A549 treated with CpdA at 1 μM for 4 hours (cell line): ENCODE data around the gene ZNF576. TPM values are rescaled to one million over a fixed set of nuclear protein-coding genes. Genes with fewer than 3 reads are reported as not detected.

Source experiments
- total RNA-seq: library from RNA; stranded (reverse); fragments of 200-300 nt; extraction: Qiagen RNA extraction; gene quantifications from 5 replicates; pipeline ENCODE4 v1.2.3, GENCODE V29; 2022; ENCODE audit warnings: low read depth

ZNF576 gene, protein sequence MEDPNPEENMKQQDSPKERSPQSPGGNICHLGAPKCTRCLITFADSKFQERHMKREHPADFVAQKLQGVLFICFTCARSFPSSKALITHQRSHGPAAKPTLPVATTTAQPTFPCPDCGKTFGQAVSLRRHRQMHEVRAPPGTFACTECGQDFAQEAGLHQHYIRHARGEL
- total RNA-seq = 14.5 to 22.5 TPM (median 20.5 TPM) in 5 replicates

DNA sequence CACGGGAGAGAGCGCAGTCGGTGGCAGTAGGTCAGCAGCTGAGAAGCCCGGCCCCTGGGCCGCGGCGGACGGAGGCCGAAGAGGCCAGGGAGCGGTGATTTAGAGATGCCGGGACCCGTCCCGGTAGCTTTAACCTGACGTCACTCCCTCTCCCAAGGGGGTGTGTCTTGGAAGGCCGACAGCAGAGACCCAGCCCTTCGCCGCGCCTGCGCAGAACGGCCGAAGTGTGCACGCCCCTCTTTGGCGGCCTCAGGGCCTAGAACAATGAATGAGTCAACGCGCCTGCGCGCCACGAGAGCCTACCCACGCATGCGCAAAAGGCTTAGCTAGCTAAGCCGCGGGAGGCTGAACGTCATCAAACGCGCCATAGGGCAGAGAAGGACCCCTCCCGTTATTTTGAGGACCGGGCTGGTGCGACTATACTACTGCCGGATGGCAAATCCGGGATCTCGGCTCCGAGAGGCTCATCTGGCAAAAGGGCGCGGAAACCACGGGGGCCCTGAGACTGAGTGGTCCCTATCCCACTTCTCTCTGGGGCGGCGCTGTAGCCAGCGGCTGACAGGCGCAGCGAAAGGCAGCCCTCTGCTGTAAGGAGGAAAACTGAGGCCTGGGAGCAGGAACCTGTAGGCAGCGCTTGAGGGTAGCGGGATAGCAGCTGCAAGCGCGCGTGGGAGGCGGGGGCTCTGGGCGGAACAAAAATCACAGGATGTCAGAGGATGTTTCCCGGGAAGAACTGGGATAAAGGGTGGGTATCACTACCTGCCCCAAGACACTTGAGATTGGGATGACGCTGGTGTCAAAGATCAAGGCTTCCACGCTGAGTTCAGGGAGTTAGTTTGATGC is at the start of gene ZNF576, which contains the start of gene IRGQ:
Gene ZNF576 (plus strand): TSS at position 597 of the 843 bp plus-strand sequence. CDS start 514 bp downstream, outside the sequence.
Gene IRGQ (minus strand): TSS at position 136 of the 843 bp plus-strand sequence. CDS start 796 bp downstream, outside the sequence.

DNA sequence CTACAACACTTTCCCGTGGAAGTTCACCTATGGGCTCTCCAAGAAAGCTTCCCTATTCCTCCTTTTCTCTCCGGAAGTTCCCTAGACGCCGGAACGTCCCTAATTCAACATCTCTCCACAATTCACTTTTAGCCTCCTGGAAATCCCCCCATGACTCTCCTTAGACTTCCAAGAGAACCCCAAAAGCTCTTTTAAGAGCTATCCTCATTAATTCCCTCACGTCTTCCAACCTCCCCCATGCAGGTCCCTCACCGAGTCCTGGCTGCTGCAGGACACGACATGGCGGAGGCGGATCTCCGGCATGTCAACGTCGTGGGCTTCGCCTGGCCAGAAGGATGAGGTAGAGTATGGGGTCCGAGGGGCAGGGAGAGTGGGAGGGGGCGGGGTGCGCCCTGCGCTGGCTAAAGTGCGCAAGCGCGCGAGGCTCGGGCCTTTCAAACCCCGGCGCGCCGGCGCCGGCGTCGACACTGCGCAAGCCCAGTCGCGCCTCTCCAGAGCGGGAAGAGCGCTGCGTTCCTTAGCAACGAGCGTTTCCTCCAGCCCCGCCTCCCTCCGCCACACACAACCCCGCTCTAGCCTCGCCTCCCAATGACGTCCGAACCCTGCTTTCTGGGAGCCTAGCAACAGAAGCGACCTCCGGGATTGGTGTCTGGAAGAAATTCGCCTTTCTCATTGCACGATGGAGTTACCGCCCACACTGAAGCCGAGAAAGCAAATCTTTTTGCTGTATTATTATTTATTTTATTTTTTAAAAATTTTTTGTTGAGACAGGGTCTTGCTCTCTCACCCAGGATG is 21.0 kb upstream of the ZNF576 start, which contains the start of the genes PINLYP and XRCC1:
Gene PINLYP (plus strand): TSS at position 646 of the 795 bp plus-strand sequence. CDS start 1,391 bp downstream, outside the sequence.
Gene XRCC1 (minus strand): TSS at position 372 of the 795 bp plus-strand sequence. CDS start 69 bp downstream, at position 303.

DNA sequence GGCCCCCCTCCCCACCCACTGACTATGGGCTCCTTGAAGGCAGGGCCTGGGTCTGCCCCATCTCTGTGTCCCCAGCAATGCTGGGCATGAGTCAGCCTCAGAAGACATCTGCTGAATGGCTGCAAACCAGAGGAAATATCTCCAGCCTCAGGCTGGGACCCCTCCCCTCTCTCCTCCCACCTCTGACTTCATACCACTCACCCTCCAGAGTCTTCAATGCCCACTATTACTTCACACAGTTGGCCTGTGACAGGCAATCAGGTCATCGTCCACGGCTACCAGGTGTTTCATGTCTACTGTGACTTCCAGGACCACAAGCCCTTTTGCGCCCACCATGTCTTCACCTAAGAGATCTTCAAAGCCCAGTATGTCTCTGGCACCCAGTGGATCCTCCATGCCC is 15.4 kb downstream of the ZNF576 start, which contains the start of gene SRRM5:
Gene SRRM5 (plus strand): TSS at position 301 of the 400 bp plus-strand sequence. CDS start 34 bp downstream, at position 335.

DNA sequence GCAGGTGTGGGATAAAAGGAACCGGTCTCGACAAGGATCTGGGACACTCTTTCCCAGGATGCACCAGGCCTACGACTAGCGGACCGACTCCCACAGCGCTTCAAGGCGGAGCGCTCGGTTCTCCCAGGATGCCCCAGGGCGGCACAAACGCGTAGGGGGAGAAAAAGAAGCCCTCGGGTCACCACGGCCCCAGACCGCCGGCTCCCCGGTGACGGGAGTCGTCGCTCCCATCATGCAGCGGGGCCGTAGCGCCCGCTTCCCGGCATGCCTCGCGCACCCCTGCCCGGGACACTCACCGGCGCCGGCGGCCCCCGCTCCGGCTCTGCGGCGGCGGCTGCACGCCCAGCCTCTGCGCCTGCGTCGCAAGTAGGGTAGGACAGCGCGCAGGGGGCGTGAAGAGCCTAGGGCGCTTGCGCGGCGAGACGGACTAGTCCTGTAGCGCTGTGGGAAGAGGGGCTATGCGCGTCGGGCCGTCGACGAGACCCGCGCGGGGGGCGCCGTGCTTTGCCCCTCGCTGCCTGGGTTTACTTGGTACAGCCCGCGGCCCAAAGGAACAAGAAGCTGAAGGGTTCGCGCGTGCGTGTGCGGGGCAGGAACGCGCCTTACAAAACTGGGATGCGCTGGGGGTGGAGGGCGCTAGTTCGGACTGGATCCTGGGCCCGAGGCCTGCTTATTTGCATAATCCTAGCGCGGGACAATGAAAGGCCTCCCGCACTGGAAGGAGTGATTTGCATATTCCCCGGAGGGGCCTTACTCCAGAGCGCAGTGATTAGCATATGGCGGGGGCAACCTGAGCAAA is 23.1 kb downstream of the ZNF576 start, which contains the start of gene ZNF428:
Gene ZNF428 (minus strand): TSS at position 368 of the 799 bp plus-strand sequence. CDS start 5,325 bp downstream, outside the sequence.

GRCh38 chr19:43639519-43640423 is 43.4 kb downstream of the ZNF576 start, which contains the start of gene CADM4:
Gene CADM4 (minus strand): TSS chr19:43639850. CDS start chr19:43639790, 60 bp downstream.

Other genes with a start within 250 kb of the ZNF576 start
- gene CD177, start 242.9 kb upstream of the ZNF576 start, total RNA-seq = 0.08 to 0.26 TPM (median 0.11 TPM) in 4 of 5 replicates, not detected in the other
- not detected in 5 replicates for gene TEX101, start 181.7 kb upstream of the ZNF576 start, total RNA-seq
- gene LYPD3, start 131.0 kb upstream of the ZNF576 start, total RNA-seq = 0.47 to 0.79 TPM (median 0.70 TPM) in 5 replicates
- gene PHLDB3, start 91.8 kb upstream of the ZNF576 start, total RNA-seq = 10.0 to 12.2 TPM (median 11.6 TPM) in 5 replicates
- gene ETHE1, start 69.4 kb upstream of the ZNF576 start, total RNA-seq = 44.2 to 57.6 TPM (median 55.4 TPM) in 5 replicates
- gene ZNF575, start 63.4 kb upstream of the ZNF576 start, total RNA-seq = 1.4 to 2.7 TPM (median 1.9 TPM) in 5 replicates
- gene XRCC1, start 21.1 kb upstream of the ZNF576 start, total RNA-seq = 29.6 to 33.2 TPM (median 31.3 TPM) in 5 replicates
- gene PINLYP, start 20.8 kb upstream of the ZNF576 start, total RNA-seq = 0.15 to 0.50 TPM (median 0.27 TPM) in 4 of 5 replicates, not detected in the other
- gene IRGQ, start 461 bp upstream of the ZNF576 start, total RNA-seq = 5.1 to 9.9 TPM (median 6.5 TPM) in 5 replicates
- gene SRRM5, start 15.5 kb downstream of the ZNF576 start, total RNA-seq = 0.79 to 1.1 TPM (median 1.1 TPM) in 5 replicates
- 43.4 to 64.5 TPM (median 60.4 TPM) in 5 replicates for gene ZNF428, start 23.0 kb downstream of the ZNF576 start, total RNA-seq
- 6.5 to 12.9 TPM (median 10.0 TPM) in 5 replicates for gene CADM4, start 43.3 kb downstream of the ZNF576 start, total RNA-seq
- 120 to 136 TPM (median 123 TPM) in 5 replicates for gene PLAUR, start 73.6 kb downstream of the ZNF576 start, total RNA-seq
- not detected in 5 replicates for gene IRGC, start 119.5 kb downstream of the ZNF576 start, total RNA-seq
- gene SMG9, start 158.4 kb downstream of the ZNF576 start, total RNA-seq = 53.6 to 81.6 TPM (median 70.2 TPM) in 5 replicates
- gene KCNN4, start 184.4 kb downstream of the ZNF576 start, total RNA-seq = 47.6 to 69.1 TPM (median 56.3 TPM) in 5 replicates
- gene LYPD5, start 205.9 kb downstream of the ZNF576 start, total RNA-seq = 0.21 to 0.44 TPM (median 0.34 TPM) in 3 of 5 replicates, not detected in the others
- 3.5 to 5.4 TPM (median 4.1 TPM) in 5 replicates for gene ZNF283, start 230.7 kb downstream of the ZNF576 start, total RNA-seq